Smooth muscle cell (in vitro differentiated cells): ENCODE results near the gene TPCN1. TPM values are rescaled to one million over a fixed set of nuclear protein-coding genes. Genes with fewer than 3 reads are reported as not detected.

Experiments
- DNase-seq: peaks from one replicate; lab custom pipeline; 2025; ENCODE audit not compliant: unreplicated experiment; lab: John Stamatoyannopoulos, UW
- H2AFZ ChIP-seq: fragments of 200-600 bp; sonication (generic); 2 replicates; pipeline ENCODE4 v1.6.0; 2016; ENCODE audit warnings: antibody characterized with exemption, low read depth, mild to moderate bottlenecking
- H3F3A ChIP-seq: fragments of 200-600 bp; sonication (generic); 2 replicates; pipeline ENCODE4 v1.6.0; 2017; ENCODE audit warnings: antibody characterized with exemption, low read depth
- H3K27ac ChIP-seq: fragments of 200-600 bp; sonication (generic); 2 replicates; pipeline ENCODE4 v1.5.1; 2016; ENCODE audit warnings: low read depth, mild to moderate bottlenecking
- H3K27me3 ChIP-seq: fragments of 200-600 bp; sonication (generic); 2 replicates; pipeline ENCODE4 v1.6.1; 2016; ENCODE audit warnings: low read depth, mild to moderate bottlenecking
- H3K36me3 ChIP-seq: fragments of 200-600 bp; sonication (generic); 2 replicates; pipeline ENCODE4 v1.5.1; 2016; ENCODE audit warnings: low read depth
- H3K4me1 ChIP-seq: fragments of 200-600 bp; sonication (generic); 2 replicates; pipeline ENCODE4 v1.5.1; 2016; ENCODE audit warnings: low read depth
- H3K4me2 ChIP-seq: fragments of 200-600 bp; sonication (generic); 2 replicates; pipeline ENCODE4 v1.6.0; 2016; ENCODE audit warnings: mild to moderate bottlenecking
- H3K4me3 ChIP-seq: fragments of 200-600 bp; sonication (generic); 2 replicates; pipeline ENCODE4 v1.5.1; 2016; ENCODE audit warnings: mild to moderate bottlenecking
- H3K79me2 ChIP-seq: fragments of 200-600 bp; sonication (generic); 2 replicates; pipeline ENCODE4 v1.6.0; 2016; ENCODE audit warnings: low read depth, mild to moderate bottlenecking
- H3K9ac ChIP-seq: fragments of 200-600 bp; sonication (generic); 2 replicates; pipeline ENCODE4 v1.6.0; 2016; ENCODE audit warnings: low read depth
- H3K9me3 ChIP-seq: fragments of 200-600 bp; sonication (generic); replicated peaks from 2 replicates; pipeline ENCODE4 v1.5.1; 2016; ENCODE audit warnings: low read depth
- H4K20me1 ChIP-seq: fragments of 200-600 bp; sonication (generic); 2 replicates; pipeline ENCODE4 v1.6.0; 2016; ENCODE audit warnings: low read depth
- WGBS: methylation state at CpG from one replicate; pipeline ENCODE4 v1.1.7; 2016; ENCODE audit warnings: low lambda C conversion rate; 5-methylcytosine and 5-hydroxymethylcytosine counted together
- polyA plus RNA-seq: library from polyadenylated mRNA; unstranded; fragments of >200 nt; fragmentation: Nextera tagmentation; extraction: Ambion mirVana; gene quantifications from 2 replicates; pipeline ENCODE4 v1.2.1, GENCODE V29; 2016
- total RNA-seq: library from RNA; depleted of rRNA; stranded (reverse); fragments of >200 nt; gene quantifications from 2 replicates; pipeline ENCODE4 v1.2.3, GENCODE V29; 2014
- TF ChIP-seq, protein P1 (sequence below): fragments of 200-600 bp; sonication (generic); IDR thresholded peaks from 2 replicates; pipeline ENCODE4 v1.5.1; 2017; ENCODE audit warnings: borderline replicate concordance, mild to moderate bottlenecking, antibody characterized with exemption; ENCODE audit not compliant: insufficient read depth, poor library complexity, severe bottlenecking

The TPCN1 gene
- total and polyA plus RNA-seq, 2 experiments from 2014 or later, result 12.9 to 29.2 TPM

GRCh38 chr12:113285679-113286610, 64.7 kb downstream of the TPCN1 start:
- no peaks in the 10 kb centered on the region for H3K27me3 ChIP-seq
- H4K20me1 ChIP-seq, result no peaks in the 10 kb centered on the region
- H3F3A ChIP-seq, result no peaks in the 10 kb centered on the region
- H3K79me2 ChIP-seq, result no peaks in the 10 kb centered on the region
- no peak overlapping the region for H3K9ac ChIP-seq
- H3K36me3 ChIP-seq, result no peaks in the 10 kb centered on the region
- no peaks in the 10 kb centered on the region for H3K9me3 ChIP-seq
- no peaks in the 10 kb centered on the region for H3K4me1 ChIP-seq
- H3K4me2 ChIP-seq, result no peak overlapping the region
- WGBS, result 90% methylated on average over 22 of the region's 22 CpGs
- no peak overlapping the region for H3K27ac ChIP-seq
- TF ChIP-seq, protein P1, sequence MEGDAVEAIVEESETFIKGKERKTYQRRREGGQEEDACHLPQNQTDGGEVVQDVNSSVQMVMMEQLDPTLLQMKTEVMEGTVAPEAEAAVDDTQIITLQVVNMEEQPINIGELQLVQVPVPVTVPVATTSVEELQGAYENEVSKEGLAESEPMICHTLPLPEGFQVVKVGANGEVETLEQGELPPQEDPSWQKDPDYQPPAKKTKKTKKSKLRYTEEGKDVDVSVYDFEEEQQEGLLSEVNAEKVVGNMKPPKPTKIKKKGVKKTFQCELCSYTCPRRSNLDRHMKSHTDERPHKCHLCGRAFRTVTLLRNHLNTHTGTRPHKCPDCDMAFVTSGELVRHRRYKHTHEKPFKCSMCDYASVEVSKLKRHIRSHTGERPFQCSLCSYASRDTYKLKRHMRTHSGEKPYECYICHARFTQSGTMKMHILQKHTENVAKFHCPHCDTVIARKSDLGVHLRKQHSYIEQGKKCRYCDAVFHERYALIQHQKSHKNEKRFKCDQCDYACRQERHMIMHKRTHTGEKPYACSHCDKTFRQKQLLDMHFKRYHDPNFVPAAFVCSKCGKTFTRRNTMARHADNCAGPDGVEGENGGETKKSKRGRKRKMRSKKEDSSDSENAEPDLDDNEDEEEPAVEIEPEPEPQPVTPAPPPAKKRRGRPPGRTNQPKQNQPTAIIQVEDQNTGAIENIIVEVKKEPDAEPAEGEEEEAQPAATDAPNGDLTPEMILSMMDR, result no peak
- no peak for DNase-seq
- no peak overlapping the region for H3K4me3 ChIP-seq
- H2AFZ ChIP-seq, result no peak overlapping the region

- Histone ChIP-seq H3K36me3 (no peaks in the 10 kb centered on the region), H3K79me2 (no peaks in the 10 kb centered on the region), H2AFZ (no peak overlapping the region), H3K4me2 (no peak overlapping the region), H3K4me1 (no peaks in the 10 kb centered on the region), H3K9ac (no peak overlapping the region), H3F3A (no peaks in the 10 kb centered on the region), H4K20me1 (no peaks in the 10 kb centered on the region), H3K9me3 (no peaks in the 10 kb centered on the region), H3K27me3 (no peaks in the 10 kb centered on the region), H3K27ac (no peak overlapping the region), H3K4me3 (no peak overlapping the region)
- DNase-seq, result no peak
- WGBS, result 98% methylated on average over 9 of the region's 11 CpGs
- TF ChIP-seq, protein P1, result no peak
Measured at GRCh38 chr12:113286712-113287111, 65.4 kb downstream of the TPCN1 start.

DNA sequence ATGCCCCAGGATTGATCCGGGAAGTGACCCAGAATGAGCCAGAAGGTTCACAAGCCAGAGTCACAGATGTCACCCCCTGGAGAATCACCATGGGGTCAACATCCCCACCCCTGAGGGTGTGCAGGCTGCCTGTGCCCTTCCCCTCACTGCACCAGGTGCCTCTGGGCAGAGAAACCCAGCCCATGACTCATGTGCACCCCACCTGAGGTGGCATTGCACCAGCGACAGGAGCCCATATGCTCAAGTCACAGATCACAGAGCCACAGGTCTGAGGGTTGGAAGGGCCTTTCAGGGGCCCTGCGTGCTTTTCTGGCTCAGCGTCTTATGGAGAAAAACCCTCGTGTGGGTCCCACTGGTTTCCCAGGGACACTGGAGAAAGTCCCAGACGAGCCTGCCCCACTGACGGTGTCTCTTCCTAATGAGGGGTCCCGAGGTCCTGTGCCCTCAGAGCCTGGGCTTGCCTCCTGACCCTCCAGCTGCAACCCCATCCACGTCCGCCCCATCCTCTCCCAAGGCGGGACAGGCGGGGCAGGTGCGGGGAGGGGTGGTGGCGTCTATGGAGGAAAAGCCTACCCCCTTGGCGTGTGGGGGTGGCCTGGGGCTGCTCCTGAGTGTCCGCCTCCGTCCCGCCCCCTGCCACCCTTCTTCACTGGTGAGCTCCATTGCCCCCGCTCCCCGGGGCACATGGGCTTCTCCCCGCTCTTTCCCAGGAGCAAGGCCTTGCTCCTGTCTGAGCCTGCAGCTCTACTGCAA, 66.1 kb downstream of the TPCN1 start:
- Histone ChIP-seq H3K4me3 (no peak overlapping the region), H3K27ac (no peak overlapping the region), H3K9me3 (no peaks in the 10 kb centered on the region), H3K79me2 (no peaks in the 10 kb centered on the region), H2AFZ (no peak overlapping the region), H4K20me1 (no peaks in the 10 kb centered on the region), H3K4me2 (no peak overlapping the region), H3K4me1 (no peaks in the 10 kb centered on the region), H3K36me3 (no peaks in the 10 kb centered on the region), H3K9ac (no peak overlapping the region), H3F3A (no peaks in the 10 kb centered on the region), H3K27me3 (no peaks in the 10 kb centered on the region)
- no peak for DNase-seq
- TF ChIP-seq, protein P1, result no peak
- 99% methylated on average over 18 of the region's 21 CpGs for WGBS
